ENCODE data around the gene LITAFD.

The LITAFD gene

DNA sequence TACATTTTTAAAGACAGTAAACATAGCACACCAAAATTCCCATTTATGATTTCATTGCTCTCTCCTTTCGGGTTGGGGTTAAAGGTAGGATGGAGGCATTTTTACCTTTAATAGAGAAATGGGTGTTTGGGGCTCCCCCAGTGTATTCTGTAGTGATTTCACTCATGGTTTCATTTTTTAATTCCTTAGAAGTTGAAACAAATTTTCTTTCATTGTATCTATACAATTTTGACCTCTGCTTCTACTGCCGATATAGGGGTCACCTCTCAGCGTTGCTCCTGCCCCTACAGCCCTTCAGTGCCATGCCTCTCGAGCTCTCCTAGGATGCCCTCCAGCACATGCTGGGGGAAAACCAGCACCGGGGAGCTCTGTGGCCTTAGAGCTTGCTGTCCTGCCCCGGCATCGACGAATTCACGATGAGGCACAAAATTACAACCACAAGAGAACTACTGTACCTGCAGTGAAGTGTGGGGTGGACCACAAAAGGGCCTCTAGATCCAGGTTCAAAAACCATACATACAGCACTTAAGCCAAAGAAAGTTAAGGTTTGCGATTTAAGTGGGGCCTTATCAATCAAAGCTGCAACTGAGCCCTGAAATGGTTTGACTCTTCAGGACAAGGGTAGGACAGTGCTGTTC, 39.3 kb downstream of the LITAFD start:
- DNase-seq: no peak

DNA sequence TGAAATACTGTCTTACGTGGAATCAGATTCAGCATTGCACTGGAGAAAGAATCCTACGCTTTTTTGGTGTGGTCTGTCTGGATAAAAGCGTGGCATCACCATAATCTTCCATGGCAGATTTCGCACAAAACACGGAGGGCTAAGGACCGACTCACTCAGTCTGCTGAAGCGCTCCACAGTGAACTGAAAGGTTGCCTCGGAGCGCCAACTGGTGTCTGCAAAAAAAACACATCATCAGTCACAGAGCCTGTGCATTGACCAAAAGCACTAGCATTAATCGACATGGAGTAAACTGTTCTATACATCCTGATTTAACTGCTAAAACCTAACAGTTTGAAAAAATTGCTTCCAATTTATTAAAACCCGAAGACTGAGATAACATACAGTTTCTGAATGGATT, 41.0 kb downstream of the LITAFD start:
- DNase-seq: no peak

DNA sequence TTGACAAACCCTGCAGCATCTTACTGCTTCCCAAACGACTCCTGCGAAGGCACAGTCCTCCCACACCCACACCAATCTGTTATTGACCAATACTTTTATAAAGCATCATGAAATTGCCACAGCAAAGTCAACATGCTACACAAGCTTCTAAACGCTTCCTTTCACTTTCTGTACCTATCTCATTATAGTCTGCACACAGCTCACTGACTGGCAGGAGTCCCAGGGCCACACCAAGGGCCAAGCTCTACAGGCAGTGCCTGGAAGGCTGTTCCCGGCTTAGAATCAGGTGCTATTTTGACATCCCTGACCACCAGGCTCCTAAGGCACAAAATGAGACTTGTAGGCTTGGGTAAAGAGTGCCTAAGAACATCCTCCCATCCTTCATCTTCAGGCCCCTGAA, 42.1 kb downstream of the LITAFD start:
- no peak for DNase-seq

DNA sequence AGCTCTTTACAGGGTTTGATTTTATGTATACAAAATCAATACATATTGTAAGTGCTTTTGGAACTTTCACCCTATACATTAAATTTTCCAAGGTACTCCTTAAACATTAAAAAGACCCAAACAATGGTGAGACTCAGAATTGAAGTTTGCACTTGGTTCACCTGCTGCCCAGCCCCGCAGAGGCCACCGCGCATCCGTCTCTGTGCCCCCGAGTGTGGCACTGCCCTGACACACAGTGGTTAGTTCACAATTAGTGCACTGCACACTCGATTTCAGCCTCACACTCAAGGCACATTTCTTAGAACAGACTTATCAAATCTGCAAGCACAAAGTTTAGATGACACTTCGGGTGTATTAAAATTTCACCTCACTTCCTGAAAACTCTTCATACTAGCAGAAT, 43.3 kb downstream of the LITAFD start:
- DNase-seq: no peak

DNA sequence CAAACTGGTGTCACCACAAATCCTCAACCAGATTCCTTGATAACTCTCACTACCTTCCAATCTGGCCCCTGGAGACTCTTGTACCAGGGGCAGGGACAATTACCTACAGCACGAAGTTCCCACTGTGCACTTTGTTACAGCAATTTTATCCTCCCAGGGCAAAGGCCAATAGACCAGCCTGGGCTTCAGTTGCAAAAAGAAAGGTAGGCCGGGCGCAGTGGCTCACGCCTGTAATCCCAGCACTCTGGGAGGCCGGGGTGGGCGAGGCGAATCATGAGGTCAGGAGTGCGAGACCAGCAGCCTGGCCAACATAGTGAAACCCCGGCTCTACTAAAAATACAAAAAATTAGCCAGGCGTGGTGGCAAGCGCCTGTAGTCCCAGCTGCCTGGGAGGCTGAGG, 44.7 kb downstream of the LITAFD start:
- DNase-seq: no peak

DNA sequence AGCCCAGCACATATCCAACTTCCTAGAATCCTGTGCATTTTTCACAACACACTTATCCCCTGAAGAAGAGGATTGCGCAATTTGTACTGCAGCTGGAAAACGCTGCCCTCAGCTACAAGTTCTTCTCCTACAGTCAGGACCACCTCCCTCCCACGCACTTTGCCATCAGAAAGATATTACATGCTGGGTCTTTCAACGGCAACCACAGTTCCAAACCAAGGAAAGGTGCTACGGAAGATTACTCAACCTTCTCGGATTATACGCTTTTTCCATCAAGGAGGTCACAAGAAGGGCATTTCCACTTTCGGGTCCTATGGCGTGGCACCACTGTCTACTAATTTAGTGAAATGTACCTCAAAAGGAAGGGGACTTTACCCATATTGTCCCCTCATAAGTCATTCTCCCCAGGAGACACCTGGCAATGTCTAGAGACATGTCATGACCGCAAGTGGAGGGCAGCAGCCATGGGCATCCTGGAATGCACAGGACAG, 46.4 kb downstream of the LITAFD start:
- no peak for DNase-seq

DNA sequence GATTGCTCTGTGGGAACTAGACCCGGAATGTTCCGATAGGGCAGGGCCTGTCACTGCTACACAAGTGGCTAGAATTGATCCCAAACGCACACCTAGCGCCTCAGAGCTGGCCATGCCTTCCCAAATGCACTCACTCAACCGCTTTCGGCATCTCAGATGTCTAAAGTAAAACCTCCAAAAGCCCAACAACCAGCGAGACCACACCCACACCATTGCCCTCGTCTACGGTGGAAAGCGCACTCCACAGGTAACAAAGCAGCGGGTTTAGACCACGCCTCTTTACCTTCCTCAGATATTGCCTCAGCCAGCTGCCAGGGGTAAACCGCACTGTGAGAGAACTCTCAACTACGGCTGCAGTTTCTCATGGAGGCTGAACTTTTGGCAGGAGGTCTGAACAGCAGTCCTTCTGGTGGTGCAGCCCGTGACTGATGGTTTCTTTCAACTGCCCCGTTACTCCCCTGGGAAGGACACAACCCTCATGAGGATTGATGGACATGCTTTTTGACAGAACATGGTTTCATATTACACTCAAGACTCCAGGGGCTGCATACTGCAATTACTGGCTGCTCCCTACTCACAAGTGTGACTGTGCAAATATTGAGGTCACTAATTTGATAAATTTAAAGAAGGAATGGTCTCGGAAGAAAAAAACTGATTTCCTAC, 47.1 kb downstream of the LITAFD start:
- DNase-seq: peak; percentile 88

DNA sequence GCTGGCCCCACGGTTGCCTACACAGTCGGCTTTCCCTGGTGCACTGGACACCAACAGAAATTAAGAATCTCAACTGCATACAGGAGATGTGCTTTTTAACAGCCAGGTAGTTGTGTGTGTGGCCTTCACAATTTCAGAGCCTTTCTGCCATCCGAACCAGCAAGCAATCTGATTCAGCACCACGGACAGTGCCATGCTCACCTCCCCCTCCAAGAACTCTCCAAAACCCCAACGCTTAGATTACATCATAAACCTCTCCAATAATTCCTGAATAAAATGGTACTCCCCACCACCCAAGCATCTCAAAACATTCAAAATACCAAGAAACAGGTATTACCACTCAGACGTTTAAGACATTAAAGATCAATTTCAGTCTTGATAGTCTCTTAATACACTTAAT, 49.7 kb downstream of the LITAFD start:
- DNase-seq: no peak

DNA sequence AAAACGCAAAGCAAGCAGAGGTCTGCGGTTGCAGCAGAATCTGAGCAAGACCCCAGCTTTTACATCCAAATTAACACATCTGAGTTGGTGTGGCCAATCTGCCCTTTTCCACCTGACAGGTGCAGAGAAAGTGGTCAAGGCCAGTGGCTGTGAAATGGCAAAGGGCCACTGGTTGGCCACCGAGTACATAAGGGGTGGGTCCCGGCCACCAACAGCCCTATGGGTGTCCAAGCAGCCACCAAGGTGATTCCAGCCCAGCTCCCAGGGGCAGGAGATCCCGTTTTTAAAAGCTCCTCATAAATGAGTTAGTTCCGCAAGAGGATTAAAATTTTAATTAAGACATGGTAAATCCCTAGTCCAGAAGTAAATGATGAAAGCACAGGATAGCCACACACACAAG, 52.5 kb downstream of the LITAFD start:
- no peak for DNase-seq
